T-helper 2 cell (primary cell): Measurements from ENCODE around the gene C3orf22.

Experiments
- DNase-seq, 5 experiments: peaks; one replicate each; pipeline versions ENCODE4 v3.0.0 to v3.0.0-alpha.2; 2012 to 2022

The C3orf22 gene

GRCh38 chr3:126556637-126557414, 1.9 kb downstream of the C3orf22 start:
- no peak for DNase-seq

DNA sequence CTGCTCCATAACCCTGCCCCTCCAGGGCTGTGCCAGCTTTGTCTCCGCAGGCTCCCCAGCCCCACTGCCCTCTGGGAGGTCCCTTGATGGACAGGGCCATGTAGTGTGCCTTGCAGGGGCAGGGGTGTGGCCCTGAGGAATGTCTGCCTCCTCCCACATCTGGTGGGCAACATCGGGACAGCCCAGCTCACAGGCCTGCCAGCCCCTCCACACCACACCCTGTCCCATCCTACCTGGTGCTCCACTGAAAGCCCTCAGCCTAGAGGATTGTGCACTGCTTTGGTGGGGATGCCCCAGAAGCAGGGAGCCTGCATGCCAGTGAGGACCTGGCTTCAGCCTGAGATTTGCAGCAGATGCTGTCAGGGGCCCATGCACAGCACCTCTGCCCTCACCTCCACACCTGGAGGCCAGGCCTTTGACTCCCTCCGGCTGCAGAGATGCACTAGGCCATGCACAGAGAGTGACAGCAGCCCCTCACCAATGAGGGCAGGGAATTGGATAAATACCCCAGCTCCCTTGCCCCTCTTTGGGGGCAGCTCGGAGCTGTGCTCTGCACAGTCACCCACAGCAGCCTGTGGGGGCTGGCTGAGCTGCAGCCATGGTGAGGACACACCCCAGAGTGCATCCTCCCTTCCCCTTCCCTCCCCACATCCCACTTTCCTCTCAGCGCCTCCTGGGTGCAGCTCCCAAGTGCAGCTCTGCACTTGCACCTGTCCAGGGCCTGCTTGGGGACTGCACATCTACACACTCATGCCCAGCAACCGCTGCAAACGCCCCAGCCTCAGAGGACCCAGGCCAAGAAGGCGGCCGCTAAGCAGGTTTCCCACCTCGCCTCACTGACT, 2.7 kb downstream of the C3orf22 start:
- DNase-seq = no peak

GRCh38 chr3:126554560-126555525, 3.9 kb downstream of the C3orf22 start:
- DNase-seq = no peak

GRCh38 chr3:126553284-126554084, 5.2 kb downstream of the C3orf22 start:
- DNase-seq = no peak

DNA sequence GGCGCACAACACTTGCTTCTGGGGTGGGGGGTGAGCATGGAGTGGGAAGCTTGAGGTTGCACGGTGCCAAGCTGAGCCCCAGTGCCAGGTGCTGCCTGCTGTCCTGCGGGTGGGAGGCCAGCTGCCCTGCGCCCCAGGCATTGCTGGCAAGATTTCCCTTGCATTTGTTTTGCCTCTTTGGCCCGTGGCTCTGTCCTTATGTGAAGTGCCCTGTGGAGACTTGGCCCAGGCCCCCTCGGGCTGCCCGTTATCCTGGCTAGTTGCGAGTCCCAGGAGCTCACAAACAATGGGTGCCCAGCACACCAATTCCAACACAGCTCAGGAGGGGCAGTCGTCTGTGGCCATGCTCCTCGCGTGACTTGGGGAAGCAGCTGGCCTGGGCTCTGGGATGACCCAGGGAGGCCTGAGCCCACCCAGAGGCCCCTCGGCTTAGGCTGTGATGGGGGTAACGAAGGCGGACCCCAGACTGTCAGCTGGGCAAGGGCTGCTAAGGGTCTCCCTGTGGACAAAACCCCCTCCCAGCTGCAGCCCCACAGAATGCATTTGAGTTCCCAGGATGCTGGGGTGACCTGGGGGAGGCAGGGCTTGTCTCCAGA, 5.9 kb downstream of the C3orf22 start:
- no peak for DNase-seq

DNA sequence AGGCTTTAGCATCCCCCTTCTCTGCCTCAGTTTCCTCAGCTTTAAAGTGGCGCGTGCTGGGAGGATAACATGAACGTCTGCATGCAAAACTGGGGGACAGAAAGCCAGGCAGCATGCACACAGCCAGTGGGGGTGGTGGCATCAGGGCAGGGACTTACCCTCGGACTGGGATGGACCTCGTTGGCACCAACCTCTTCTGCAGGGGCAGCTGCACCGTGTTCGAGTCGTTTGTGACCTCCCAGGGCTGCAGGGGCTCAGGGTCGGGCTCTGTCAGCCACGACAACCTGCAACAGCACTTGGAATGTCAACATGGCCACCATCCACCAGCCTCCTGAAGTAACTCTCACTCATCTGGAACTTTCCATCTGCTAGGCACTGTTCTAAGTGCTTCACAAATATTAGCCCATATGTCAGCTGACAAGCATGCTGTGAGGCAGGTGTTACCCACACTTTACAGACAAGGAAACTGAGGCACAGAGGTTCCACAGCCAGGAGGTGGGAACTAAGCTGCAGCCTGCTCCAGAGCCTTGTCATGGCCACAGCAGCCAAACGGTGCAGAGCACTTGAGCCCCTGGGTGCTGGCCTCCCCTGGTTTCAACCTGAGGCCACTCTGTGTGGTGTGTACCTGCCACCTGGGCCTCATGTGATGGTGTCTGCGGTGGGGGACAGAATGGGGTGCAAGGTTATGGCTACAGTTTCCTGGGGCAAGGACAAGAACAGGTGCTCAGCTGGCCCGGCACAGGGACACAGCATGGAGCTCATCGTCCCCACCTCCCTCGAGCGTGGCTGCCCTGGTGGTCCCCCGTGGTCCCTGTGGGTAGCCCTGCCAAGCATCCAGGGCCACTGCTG, 6.7 kb downstream of the C3orf22 start:
- no peak for DNase-seq

- DNase-seq = no peak
These were observed 7.5 kb downstream of the C3orf22 start for GRCh38 chr3:126551121-126551838.

DNA sequence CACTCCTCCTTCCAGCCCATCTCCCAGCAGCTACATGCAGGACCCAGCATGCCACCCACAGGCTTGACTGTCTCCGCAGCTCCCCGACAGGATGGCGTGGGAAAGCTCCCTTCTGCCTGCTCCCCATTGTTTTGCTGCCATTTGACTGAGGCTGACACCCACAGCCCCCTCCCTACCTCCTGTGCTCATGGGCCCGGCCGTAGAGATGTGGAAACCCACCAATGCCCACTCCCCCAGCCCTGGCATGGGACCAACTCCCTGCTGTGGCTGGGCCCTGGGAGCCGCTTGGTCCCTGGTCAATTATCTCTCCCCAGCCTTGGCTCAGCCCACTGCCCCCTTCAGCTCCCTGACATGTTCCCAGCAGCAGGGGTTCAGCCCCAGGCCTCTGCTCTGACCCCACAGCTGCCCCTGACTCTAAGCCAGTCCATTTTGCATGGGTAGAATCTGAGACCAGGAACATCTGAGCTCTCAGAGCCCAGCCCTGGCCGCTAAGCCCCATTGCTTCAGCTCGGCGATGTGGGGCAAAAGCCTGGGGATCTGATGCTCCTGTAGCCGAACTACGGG, 8.2 kb downstream of the C3orf22 start:
- no peak for DNase-seq

- no peak for DNase-seq
These were observed 8.8 kb downstream of the C3orf22 start for GRCh38 chr3:126549861-126550487.

- no peak for DNase-seq
These were observed 9.9 kb downstream of the C3orf22 start for GRCh38 chr3:126548556-126549466.

DNA sequence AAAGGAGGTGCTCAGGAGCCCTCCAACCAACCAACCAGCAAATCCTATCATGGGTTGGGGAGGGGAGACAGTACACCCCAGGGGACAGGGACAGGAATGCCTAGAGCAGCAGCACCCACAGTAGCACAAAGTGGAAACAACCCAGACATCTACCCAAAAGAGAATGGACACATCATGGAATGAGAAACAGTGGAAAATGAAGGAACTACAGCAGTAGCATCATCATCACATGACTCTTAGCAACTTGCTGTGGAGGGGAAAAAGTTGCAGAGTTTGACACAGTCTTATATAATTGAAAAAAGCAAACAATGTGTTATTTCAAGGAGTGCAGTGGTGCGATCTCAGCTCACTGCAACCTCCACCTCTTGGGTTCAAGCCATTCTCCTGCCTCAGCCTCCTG, 11.0 kb downstream of the C3orf22 start:
- no peak for DNase-seq

DNA sequence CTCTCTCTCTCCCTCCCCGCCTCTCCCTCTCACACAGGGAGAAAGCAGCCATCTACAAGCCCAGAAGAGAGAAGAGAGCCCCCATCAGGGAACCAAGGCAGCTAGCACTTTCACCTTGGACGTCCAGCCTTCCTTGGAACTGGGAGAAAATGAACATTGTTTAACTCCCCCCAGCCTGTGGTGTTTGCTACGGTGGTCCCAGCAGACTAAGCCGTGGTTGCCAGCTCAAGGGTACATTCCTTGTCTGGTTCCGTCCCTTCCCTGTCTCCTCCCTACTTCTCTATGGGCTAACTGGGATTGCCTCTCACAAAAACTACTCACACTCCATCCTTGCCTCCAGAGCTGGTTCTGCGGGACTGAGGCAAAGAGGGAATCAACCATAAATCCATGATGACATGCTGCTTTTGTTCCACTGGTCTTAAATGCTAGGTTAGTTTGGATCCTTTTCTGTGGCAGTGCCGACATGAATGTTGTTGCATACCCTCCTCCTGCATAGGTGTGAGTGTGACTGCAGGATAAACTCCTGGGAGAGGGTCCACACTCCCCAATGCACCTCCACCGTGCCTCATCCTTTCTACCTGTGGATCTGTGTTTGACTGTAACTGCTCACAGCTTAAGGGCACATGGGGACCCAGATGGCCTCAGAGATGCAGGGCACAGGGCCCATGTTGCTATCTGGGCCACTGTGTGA, 12.0 kb downstream of the C3orf22 start:
- DNase-seq = no peak

- DNase-seq = no peak
These were observed 12.7 kb downstream of the C3orf22 start for GRCh38 chr3:126546013-126546412.

- no peak for DNase-seq
These were observed 13.2 kb downstream of the C3orf22 start for GRCh38 chr3:126545544-126545943.

GRCh38 chr3:126544596-126545281, 14.0 kb downstream of the C3orf22 start:
- no peak for DNase-seq

GRCh38 chr3:126543457-126544061, 15.2 kb downstream of the C3orf22 start:
- no peak for DNase-seq
